ENCODE data around the gene CDRT15. TPM values are rescaled to one million over a fixed set of nuclear protein-coding genes. Genes with fewer than 3 reads are reported as not detected.

The CDRT15 gene
- total RNA-seq, 1 donor from 2014 or later = not detected

GRCh38 chr17:14228903-14229302, 7.8 kb downstream of the CDRT15 start:
- no peaks in the 10 kb centered on the region for H3K27me3 ChIP-seq (ENCODE audit: control insufficient read depth, insufficient read depth, low read length)
- TF ChIP-seq CTCF (IDR thresholded peaks at IDR 0.05; ENCODE audit: insufficient read depth, low read length, poor library complexity, severe bottlenecking) = no peak
- no peaks in the 10 kb centered on the region for H3K36me3 ChIP-seq (ENCODE audit: control insufficient read depth, insufficient read depth, low read length)
- no peak overlapping the region for H3K4me3 ChIP-seq (ENCODE audit: low read depth, low read length)
- DNase-seq (ENCODE audit: low read depth) = no peak

GRCh38 chr17:14227052-14227451, 9.6 kb downstream of the CDRT15 start:
- TF ChIP-seq CTCF (IDR thresholded peaks at IDR 0.05; ENCODE audit: insufficient read depth, low read length, poor library complexity, severe bottlenecking) = no peak
- Histone ChIP-seq H3K27me3 (ENCODE audit: control insufficient read depth, insufficient read depth, low read length) (no peaks in the 10 kb centered on the region), H3K36me3 (ENCODE audit: control insufficient read depth, insufficient read depth, low read length) (no peaks in the 10 kb centered on the region), H3K4me3 (ENCODE audit: low read depth, low read length) (no peak overlapping the region)
- DNase-seq (ENCODE audit: low read depth) = no peak

GRCh38 chr17:14225254-14225980, 11.2 kb downstream of the CDRT15 start:
- no peak for TF ChIP-seq CTCF (IDR thresholded peaks at IDR 0.05; ENCODE audit: insufficient read depth, low read length, poor library complexity, severe bottlenecking)
- H3K4me3 ChIP-seq (ENCODE audit: low read depth, low read length) = no peak overlapping the region
- H3K27me3 ChIP-seq (ENCODE audit: control insufficient read depth, insufficient read depth, low read length) = no peaks in the 10 kb centered on the region
- H3K36me3 ChIP-seq (ENCODE audit: control insufficient read depth, insufficient read depth, low read length) = no peaks in the 10 kb centered on the region
- DNase-seq (ENCODE audit: low read depth) = no peak

- no peaks in the 10 kb centered on the region for H3K27me3 ChIP-seq (ENCODE audit: control insufficient read depth, insufficient read depth, low read length)
- no peak overlapping the region for H3K4me3 ChIP-seq (ENCODE audit: low read depth, low read length)
- H3K36me3 ChIP-seq (ENCODE audit: control insufficient read depth, insufficient read depth, low read length) = no peaks in the 10 kb centered on the region
- no peak for DNase-seq (ENCODE audit: low read depth)
- no peak for TF ChIP-seq CTCF (IDR thresholded peaks at IDR 0.05; ENCODE audit: insufficient read depth, low read length, poor library complexity, severe bottlenecking)
Observed at GRCh38 chr17:14222611-14223010, 14.1 kb downstream of the CDRT15 start.

GRCh38 chr17:14214271-14214670, 22.4 kb downstream of the CDRT15 start:
- no peak for DNase-seq (ENCODE audit: low read depth)
- no peak for TF ChIP-seq CTCF (IDR thresholded peaks at IDR 0.05; ENCODE audit: insufficient read depth, low read length, poor library complexity, severe bottlenecking)

GRCh38 chr17:14212401-14212800, 24.3 kb downstream of the CDRT15 start:
- Histone ChIP-seq H3K27me3 (ENCODE audit: control insufficient read depth, insufficient read depth, low read length) (no peaks in the 10 kb centered on the region), H3K36me3 (ENCODE audit: control insufficient read depth, insufficient read depth, low read length) (no peaks in the 10 kb centered on the region), H3K4me3 (ENCODE audit: low read depth, low read length) (no peak overlapping the region)
- DNase-seq (ENCODE audit: low read depth) = no peak
- TF ChIP-seq CTCF (IDR thresholded peaks at IDR 0.05; ENCODE audit: insufficient read depth, low read length, poor library complexity, severe bottlenecking) = no peak

More at GRCh38 chr17:14214271-14214670, 22.4 kb downstream of the CDRT15 start:
- H3K36me3 ChIP-seq (ENCODE audit: control insufficient read depth, insufficient read depth, low read length) = no peaks in the 10 kb centered on the region
- H3K27me3 ChIP-seq (ENCODE audit: control insufficient read depth, insufficient read depth, low read length) = no peaks in the 10 kb centered on the region
- H3K4me3 ChIP-seq (ENCODE audit: low read depth, low read length) = no peak overlapping the region
